ENCODE measurements around the gene TMIGD1. TPM values are rescaled to one million over a fixed set of nuclear protein-coding genes. Genes with fewer than 3 reads are reported as not detected.

TMIGD1 gene
- total RNA-seq, 1 experiment from 2014 or later: not detected

GRCh38 chr17:30323895-30324319, 9.9 kb downstream of the TMIGD1 start:
- ChIA-PET CTCF (no interaction called here), POLR2A (ENCODE audit: low non-redundant PET) (interaction anchor here (1.0 kb wide), 1 partner anchor 206 kb away, joined by 3 read pairs; no protein-coding TSS in a partner anchor)
- Histone ChIP-seq H3K27ac (ENCODE audit: low read depth, low read length, poor library complexity, severe bottlenecking) (no peak overlapping the region), H3K4me3 (ENCODE audit: low read depth, low read length, poor library complexity, severe bottlenecking) (no peak overlapping the region), H3K9me3 (ENCODE audit: low read depth, low read length, poor library complexity, severe bottlenecking) (no peaks in the 10 kb centered on the region), H3K4me1 (ENCODE audit: insufficient read depth, low read length, poor library complexity, severe bottlenecking) (peaks cover 9% of the 10 kb centered on the region), H3K27me3 (replicated peaks; ENCODE audit: insufficient read depth, low read depth, low read length, poor library complexity) (no peaks in the 10 kb centered on the region), H3K36me3 (ENCODE audit: insufficient read depth, low read length, poor library complexity, severe bottlenecking) (no peaks in the 10 kb centered on the region)
- intact Hi-C loops (cut with micrococcal nuclease; ENCODE audit: unreplicated experiment): no loop called here
- TF ChIP-seq EZH2 (IDR thresholded peaks at IDR 0.05; ENCODE audit: borderline replicate concordance, low read depth, low read length, poor library complexity, severe bottlenecking): no peak
- BruUV-seq (replicated peaks): no TSS peak
- DNase-seq (ENCODE audit: low spot score): peak; percentile 66

- BruUV-seq (replicated peaks): no TSS peak
- H3K4me3 ChIP-seq (ENCODE audit: low read depth, low read length, poor library complexity, severe bottlenecking): no peak overlapping the region
- ChIA-PET POLR2A (ENCODE audit: low non-redundant PET) (interaction anchor here (1.0 kb wide), 1 partner anchor 206 kb away, joined by 3 read pairs; no protein-coding TSS in a partner anchor), CTCF (no interaction called here)
- H3K27ac ChIP-seq (ENCODE audit: low read depth, low read length, poor library complexity, severe bottlenecking): no peak overlapping the region
- intact Hi-C loops (cut with micrococcal nuclease; ENCODE audit: unreplicated experiment): no loop called here
- no peak for DNase-seq (ENCODE audit: low spot score)
- no peak for TF ChIP-seq CTCF (conservative IDR thresholded peaks at IDR 0.05; ENCODE audit: low read depth, low read length)
- TF ChIP-seq EZH2 (IDR thresholded peaks at IDR 0.05; ENCODE audit: borderline replicate concordance, low read depth, low read length, poor library complexity, severe bottlenecking): no peak
- no peaks in the 10 kb centered on the region for H3K9me3 ChIP-seq (ENCODE audit: low read depth, low read length, poor library complexity, severe bottlenecking)
- H3K36me3 ChIP-seq (ENCODE audit: insufficient read depth, low read length, poor library complexity, severe bottlenecking): no peaks in the 10 kb centered on the region
- no peaks in the 10 kb centered on the region for H3K27me3 ChIP-seq (replicated peaks; ENCODE audit: insufficient read depth, low read depth, low read length, poor library complexity)
- H3K4me1 ChIP-seq (ENCODE audit: insufficient read depth, low read length, poor library complexity, severe bottlenecking): peaks cover 9% of the 10 kb centered on the region
These were observed 10.5 kb downstream of the TMIGD1 start for GRCh38 chr17:30323262-30323894.

- CTCF ChIA-PET: interaction anchor here (0.6 kb wide), 1 partner anchor 175 kb away, joined by 3 read pairs; no protein-coding TSS in a partner anchor
These were observed 12.5 kb downstream of the TMIGD1 start for GRCh38 chr17:30321314-30321713.

More at GRCh38 chr17:30321314-30321713, 12.5 kb downstream of the TMIGD1 start:
- H3K27ac ChIP-seq (ENCODE audit: low read depth, low read length, poor library complexity, severe bottlenecking): no peak overlapping the region
- no peak for DNase-seq (ENCODE audit: low spot score)
- POLR2A ChIA-PET (ENCODE audit: low non-redundant PET): interaction anchor here (0.8 kb wide), 1 partner anchor 64 kb away, joined by 5 read pairs; no protein-coding TSS in a partner anchor
- no TSS peak for BruUV-seq (replicated peaks)
- intact Hi-C loops (cut with micrococcal nuclease; ENCODE audit: unreplicated experiment): no loop called here
- H3K36me3 ChIP-seq (ENCODE audit: insufficient read depth, low read length, poor library complexity, severe bottlenecking): no peaks in the 10 kb centered on the region
- H3K4me3 ChIP-seq (ENCODE audit: low read depth, low read length, poor library complexity, severe bottlenecking): no peak overlapping the region
- H3K9me3 ChIP-seq (ENCODE audit: low read depth, low read length, poor library complexity, severe bottlenecking): no peaks in the 10 kb centered on the region
- H3K27me3 ChIP-seq (replicated peaks; ENCODE audit: insufficient read depth, low read depth, low read length, poor library complexity): no peaks in the 10 kb centered on the region
- TF ChIP-seq EZH2 (IDR thresholded peaks at IDR 0.05; ENCODE audit: borderline replicate concordance, low read depth, low read length, poor library complexity, severe bottlenecking) (no peak), CTCF (conservative IDR thresholded peaks at IDR 0.05; ENCODE audit: low read depth, low read length) (no peak)
- peaks cover 9% of the 10 kb centered on the region for H3K4me1 ChIP-seq (ENCODE audit: insufficient read depth, low read length, poor library complexity, severe bottlenecking)

All from A673 (cell line).